ENCODE measurements around the gene SNHG17.
"Not testable (repeated sequence)": the region's sequence is repeated elsewhere in the genome, so short reads cannot be mapped to it uniquely, and the experiment has no call there.

Gene SNHG17

GRCh38 chr20:38427655-38428023 is 7.5 kb downstream of the SNHG17 start:
- no peak overlapping the region for H3K9ac ChIP-seq (ENCODE audit: low read length)
- H3K4me3 ChIP-seq (ENCODE audit: low read length), result no peak overlapping the region
- peaks cover 19% of the 10 kb centered on the region for H3K36me3 ChIP-seq (ENCODE audit: control insufficient read depth, insufficient read depth, low read length)
- no peaks in the 10 kb centered on the region for H3K9me3 ChIP-seq (ENCODE audit: control insufficient read depth, low read length)
- no peaks in the 10 kb centered on the region for H3K27me3 ChIP-seq (ENCODE audit: control insufficient read depth, insufficient read depth, low read length)
- H3K4me1 ChIP-seq (ENCODE audit: control insufficient read depth, insufficient read depth, low read length), result peaks cover 11% of the 10 kb centered on the region

GRCh38 chr20:38426006-38426897 is 8.9 kb downstream of the SNHG17 start:
- Histone ChIP-seq H3K36me3 (ENCODE audit: control insufficient read depth, insufficient read depth, low read length) (peaks cover 23% of the 10 kb centered on the region), H3K27me3 (ENCODE audit: control insufficient read depth, insufficient read depth, low read length) (no peaks in the 10 kb centered on the region), H3K4me1 (ENCODE audit: control insufficient read depth, insufficient read depth, low read length) (peaks cover 11% of the 10 kb centered on the region), H3K9me3 (ENCODE audit: control insufficient read depth, low read length) (no peaks in the 10 kb centered on the region), H3K9ac (ENCODE audit: low read length) (no peak overlapping the region), H3K4me3 (ENCODE audit: low read length) (no peak overlapping the region)

GRCh38 chr20:38424401-38424800 is 10.7 kb downstream of the SNHG17 start:
- no peaks in the 10 kb centered on the region for H3K9me3 ChIP-seq (ENCODE audit: control insufficient read depth, low read length)
- H3K4me1 ChIP-seq (ENCODE audit: control insufficient read depth, insufficient read depth, low read length), result peaks cover 9% of the 10 kb centered on the region
- no peaks in the 10 kb centered on the region for H3K27me3 ChIP-seq (ENCODE audit: control insufficient read depth, insufficient read depth, low read length)
- H3K4me3 ChIP-seq (ENCODE audit: low read length), result no peak overlapping the region
- no peak overlapping the region for H3K9ac ChIP-seq (ENCODE audit: low read length)
- H3K36me3 ChIP-seq (ENCODE audit: control insufficient read depth, insufficient read depth, low read length), result peaks cover 16% of the 10 kb centered on the region

GRCh38 chr20:38423541-38423940 is 11.6 kb downstream of the SNHG17 start:
- H3K9me3 ChIP-seq (ENCODE audit: control insufficient read depth, low read length), result no peaks in the 10 kb centered on the region
- peaks cover 22% of the 10 kb centered on the region for H3K36me3 ChIP-seq (ENCODE audit: control insufficient read depth, insufficient read depth, low read length)
- H3K4me1 ChIP-seq (ENCODE audit: control insufficient read depth, insufficient read depth, low read length), result no peaks in the 10 kb centered on the region
- H3K4me3 ChIP-seq (ENCODE audit: low read length), result no peak overlapping the region
- H3K9ac ChIP-seq (ENCODE audit: low read length), result no peak overlapping the region
- H3K27me3 ChIP-seq (ENCODE audit: control insufficient read depth, insufficient read depth, low read length), result no peaks in the 10 kb centered on the region

- Histone ChIP-seq H3K4me1 (ENCODE audit: control insufficient read depth, insufficient read depth, low read length) (no peaks in the 10 kb centered on the region), H3K9ac (ENCODE audit: low read length) (no peak overlapping the region), H3K4me3 (ENCODE audit: low read length) (no peak overlapping the region), H3K36me3 (ENCODE audit: control insufficient read depth, insufficient read depth, low read length) (peaks cover 24% of the 10 kb centered on the region), H3K9me3 (ENCODE audit: control insufficient read depth, low read length) (no peaks in the 10 kb centered on the region), H3K27me3 (ENCODE audit: control insufficient read depth, insufficient read depth, low read length) (no peaks in the 10 kb centered on the region)
These were observed 13.2 kb downstream of the SNHG17 start for GRCh38 chr20:38421915-38422314.

GRCh38 chr20:38420388-38421085 is 14.6 kb downstream of the SNHG17 start:
- Histone ChIP-seq H3K9ac (ENCODE audit: low read length) (no peak overlapping the region), H3K4me3 (ENCODE audit: low read length) (no peak overlapping the region), H3K36me3 (ENCODE audit: control insufficient read depth, insufficient read depth, low read length) (peaks cover 24% of the 10 kb centered on the region), H3K27me3 (ENCODE audit: control insufficient read depth, insufficient read depth, low read length) (no peaks in the 10 kb centered on the region), H3K4me1 (ENCODE audit: control insufficient read depth, insufficient read depth, low read length) (no peaks in the 10 kb centered on the region), H3K9me3 (ENCODE audit: control insufficient read depth, low read length) (no peaks in the 10 kb centered on the region)

- Histone ChIP-seq H3K36me3 (ENCODE audit: control insufficient read depth, insufficient read depth, low read length) (peaks cover 11% of the 10 kb centered on the region), H3K9me3 (ENCODE audit: control insufficient read depth, low read length) (no peaks in the 10 kb centered on the region), H3K27me3 (ENCODE audit: control insufficient read depth, insufficient read depth, low read length) (no peaks in the 10 kb centered on the region), H3K4me3 (ENCODE audit: low read length) (no peak overlapping the region), H3K9ac (ENCODE audit: low read length) (no peak overlapping the region), H3K4me1 (ENCODE audit: control insufficient read depth, insufficient read depth, low read length) (no peaks in the 10 kb centered on the region)
These were observed 16.5 kb downstream of the SNHG17 start for GRCh38 chr20:38418509-38419204.

- H3K4me3 ChIP-seq (ENCODE audit: low read length), result no peak overlapping the region
- H3K9ac ChIP-seq (ENCODE audit: low read length), result no peak overlapping the region
- no peaks in the 10 kb centered on the region for H3K27me3 ChIP-seq (ENCODE audit: control insufficient read depth, insufficient read depth, low read length)
- H3K9me3 ChIP-seq (ENCODE audit: control insufficient read depth, low read length), result no peaks in the 10 kb centered on the region
- peaks cover 7% of the 10 kb centered on the region for H3K36me3 ChIP-seq (ENCODE audit: control insufficient read depth, insufficient read depth, low read length)
- H3K4me1 ChIP-seq (ENCODE audit: control insufficient read depth, insufficient read depth, low read length), result no peaks in the 10 kb centered on the region
These were observed 20.2 kb downstream of the SNHG17 start for GRCh38 chr20:38414769-38415450.

GRCh38 chr20:38412877-38413577 is 22.1 kb downstream of the SNHG17 start:
- H3K9me3 ChIP-seq (ENCODE audit: control insufficient read depth, low read length), result no peaks in the 10 kb centered on the region
- H3K36me3 ChIP-seq (ENCODE audit: control insufficient read depth, insufficient read depth, low read length), result no peaks in the 10 kb centered on the region
- H3K9ac ChIP-seq (ENCODE audit: low read length), result no peak overlapping the region
- H3K4me1 ChIP-seq (ENCODE audit: control insufficient read depth, insufficient read depth, low read length), result no peaks in the 10 kb centered on the region
- no peaks in the 10 kb centered on the region for H3K27me3 ChIP-seq (ENCODE audit: control insufficient read depth, insufficient read depth, low read length)
- H3K4me3 ChIP-seq (ENCODE audit: low read length), result no peak overlapping the region

- not testable (repeated sequence) for H3K36me3 ChIP-seq (ENCODE audit: control insufficient read depth, insufficient read depth, low read length); H3K27me3 ChIP-seq (ENCODE audit: control insufficient read depth, insufficient read depth, low read length); H3K9me3 ChIP-seq (ENCODE audit: control insufficient read depth, low read length); H3K4me3 ChIP-seq (ENCODE audit: low read length); H3K4me1 ChIP-seq (ENCODE audit: control insufficient read depth, insufficient read depth, low read length); H3K9ac ChIP-seq (ENCODE audit: low read length)
These were observed 27.3 kb downstream of the SNHG17 start for GRCh38 chr20:38407822-38408221.

- Histone ChIP-seq H3K27me3 (ENCODE audit: control insufficient read depth, insufficient read depth, low read length) (no peaks in the 10 kb centered on the region), H3K9me3 (ENCODE audit: control insufficient read depth, low read length) (no peaks in the 10 kb centered on the region), H3K36me3 (ENCODE audit: control insufficient read depth, insufficient read depth, low read length) (no peaks in the 10 kb centered on the region), H3K9ac (ENCODE audit: low read length) (no peak overlapping the region), H3K4me3 (ENCODE audit: low read length) (no peak overlapping the region), H3K4me1 (ENCODE audit: control insufficient read depth, insufficient read depth, low read length) (no peaks in the 10 kb centered on the region)
These were observed 27.8 kb downstream of the SNHG17 start for GRCh38 chr20:38407321-38407720.
